GM12801 (cell line): ENCODE data around the gene DOHH.

Experiments used
- TF ChIP-seq, protein P1 (sequence below): IDR thresholded peaks from one replicate; pipeline ENCODE4 v1.5.1; 2011; ENCODE audit warnings: control low read depth; ENCODE audit not compliant: insufficient read length; ENCODE audit errors: extremely low read depth

The DOHH gene

DNA sequence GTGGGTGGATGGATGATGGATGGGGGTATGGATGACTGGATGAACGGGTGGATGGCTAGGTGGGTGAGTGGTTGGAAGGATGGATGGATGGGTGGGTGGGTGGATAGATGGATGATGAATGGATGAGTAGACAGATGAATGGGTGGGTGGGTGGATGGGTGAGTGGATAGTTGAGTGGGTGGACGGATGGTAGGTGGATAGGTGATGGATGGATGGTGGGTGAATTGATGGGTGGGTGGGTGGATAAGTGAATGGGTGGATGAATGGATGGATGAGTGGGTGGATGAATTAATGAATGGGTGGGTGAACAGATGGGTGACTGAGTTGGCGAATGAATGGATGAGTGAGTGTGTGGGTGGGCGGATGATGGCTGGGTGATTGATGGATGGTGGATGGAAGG, 25.0 kb downstream of the DOHH start:
- TF ChIP-seq, protein P1, sequence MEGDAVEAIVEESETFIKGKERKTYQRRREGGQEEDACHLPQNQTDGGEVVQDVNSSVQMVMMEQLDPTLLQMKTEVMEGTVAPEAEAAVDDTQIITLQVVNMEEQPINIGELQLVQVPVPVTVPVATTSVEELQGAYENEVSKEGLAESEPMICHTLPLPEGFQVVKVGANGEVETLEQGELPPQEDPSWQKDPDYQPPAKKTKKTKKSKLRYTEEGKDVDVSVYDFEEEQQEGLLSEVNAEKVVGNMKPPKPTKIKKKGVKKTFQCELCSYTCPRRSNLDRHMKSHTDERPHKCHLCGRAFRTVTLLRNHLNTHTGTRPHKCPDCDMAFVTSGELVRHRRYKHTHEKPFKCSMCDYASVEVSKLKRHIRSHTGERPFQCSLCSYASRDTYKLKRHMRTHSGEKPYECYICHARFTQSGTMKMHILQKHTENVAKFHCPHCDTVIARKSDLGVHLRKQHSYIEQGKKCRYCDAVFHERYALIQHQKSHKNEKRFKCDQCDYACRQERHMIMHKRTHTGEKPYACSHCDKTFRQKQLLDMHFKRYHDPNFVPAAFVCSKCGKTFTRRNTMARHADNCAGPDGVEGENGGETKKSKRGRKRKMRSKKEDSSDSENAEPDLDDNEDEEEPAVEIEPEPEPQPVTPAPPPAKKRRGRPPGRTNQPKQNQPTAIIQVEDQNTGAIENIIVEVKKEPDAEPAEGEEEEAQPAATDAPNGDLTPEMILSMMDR: no peak

DNA sequence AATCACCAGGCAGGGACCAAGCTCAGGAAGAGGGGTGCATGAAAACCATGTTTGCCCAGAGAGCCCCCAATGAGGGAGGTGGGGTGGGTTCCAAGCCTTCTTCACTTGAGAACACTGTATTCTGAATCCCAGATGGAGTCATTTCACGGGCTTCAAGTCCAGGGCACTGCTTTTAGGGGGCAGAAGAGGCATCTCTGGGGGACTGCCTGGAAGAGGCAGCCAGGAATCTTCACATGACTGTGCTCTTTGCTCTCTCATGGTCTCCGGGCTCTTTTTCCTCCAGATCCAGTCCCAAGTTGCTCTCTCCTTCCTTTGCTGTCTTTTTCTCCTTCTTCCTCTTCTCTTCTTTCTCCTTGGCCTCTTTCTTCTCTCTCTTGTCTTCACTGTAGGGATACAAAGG, 25.9 kb downstream of the DOHH start:
- TF ChIP-seq, protein P1: no peak

DNA sequence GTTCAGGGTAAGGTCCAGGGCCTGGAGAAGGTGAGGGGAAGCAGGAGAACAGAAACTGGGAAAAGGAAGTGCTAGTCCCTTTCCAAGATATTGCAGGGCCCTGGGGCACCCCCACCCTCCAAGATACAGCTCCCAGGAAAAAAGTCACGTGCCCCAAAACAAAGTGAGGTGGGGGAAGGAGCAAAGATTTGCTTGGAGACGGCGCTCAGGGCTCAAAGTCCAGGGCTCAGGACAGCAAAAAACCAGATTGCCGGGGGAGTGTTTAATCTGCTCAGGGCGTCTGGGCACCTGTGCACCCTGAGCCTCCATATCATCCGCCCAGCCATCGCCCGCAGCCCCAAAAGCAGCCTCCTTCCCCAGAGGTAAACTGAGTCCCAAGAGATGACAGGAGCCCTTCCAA, 26.5 kb downstream of the DOHH start:
- TF ChIP-seq, protein P1: no peak

DNA sequence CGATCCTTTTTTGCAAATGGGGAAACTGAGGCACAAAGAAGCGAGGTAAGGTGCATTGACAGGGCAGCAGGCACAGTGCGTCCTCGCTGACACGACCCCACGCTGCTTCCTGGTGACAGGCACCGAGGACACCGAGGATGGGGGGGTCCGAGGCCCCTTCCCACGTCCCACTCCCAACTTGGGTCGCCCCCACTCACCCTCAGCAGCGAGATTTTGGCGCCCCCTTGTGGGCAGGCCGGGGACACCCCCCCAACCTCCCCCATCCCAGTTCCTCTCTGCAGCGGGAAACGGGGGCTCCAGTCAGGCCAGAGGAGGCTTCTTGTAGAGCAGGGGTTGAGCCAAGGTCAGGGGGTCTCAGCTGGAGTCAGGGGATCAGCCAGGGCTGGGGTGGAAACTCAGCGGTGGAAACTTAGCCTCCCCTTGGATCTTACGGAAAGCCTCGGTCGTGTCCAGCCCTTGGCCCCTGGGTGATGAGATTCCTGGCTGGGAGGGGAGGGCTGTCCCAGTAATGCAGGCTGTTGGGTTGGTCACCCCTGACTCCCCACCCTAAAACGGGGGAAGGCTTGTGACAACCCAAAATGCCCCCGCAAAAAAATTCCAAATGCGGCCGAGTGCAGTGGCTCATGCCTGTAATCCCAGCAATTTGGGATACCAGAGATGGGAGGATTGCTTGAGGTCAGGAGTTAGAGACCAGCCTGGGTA, 28.4 kb downstream of the DOHH start:
- TF ChIP-seq, protein P1: no peak

DNA sequence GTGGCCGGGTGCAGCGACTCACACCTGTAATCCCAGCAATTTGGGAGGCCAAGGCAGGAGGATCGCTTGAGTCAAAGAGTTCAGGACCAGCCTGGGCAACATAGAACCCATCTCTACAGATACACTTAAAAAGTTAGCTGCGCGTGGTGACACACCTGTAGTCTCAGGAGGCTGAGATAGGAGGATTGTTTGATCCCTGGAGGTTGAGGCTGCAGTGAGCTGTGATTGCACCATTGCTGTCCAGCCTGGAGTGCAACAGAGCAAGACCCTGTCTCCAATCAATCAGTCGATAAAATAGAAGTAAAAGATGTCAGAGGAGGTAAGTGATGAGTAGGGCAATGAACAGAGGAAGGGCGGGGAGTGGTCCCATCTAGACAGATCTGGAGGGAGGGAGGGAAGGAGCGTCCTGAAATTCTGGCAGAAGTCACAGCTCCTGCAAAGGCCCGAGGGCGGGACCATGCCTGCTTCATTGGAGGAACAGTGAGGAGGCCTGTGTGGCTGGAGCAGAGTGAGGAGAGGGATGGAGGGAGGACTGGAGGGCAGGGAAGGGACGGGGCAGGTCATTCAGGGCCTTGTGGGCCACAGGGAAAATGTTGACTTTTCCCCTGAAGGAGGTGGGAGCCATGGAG, 29.9 kb downstream of the DOHH start:
- TF ChIP-seq, protein P1: no peak

DNA sequence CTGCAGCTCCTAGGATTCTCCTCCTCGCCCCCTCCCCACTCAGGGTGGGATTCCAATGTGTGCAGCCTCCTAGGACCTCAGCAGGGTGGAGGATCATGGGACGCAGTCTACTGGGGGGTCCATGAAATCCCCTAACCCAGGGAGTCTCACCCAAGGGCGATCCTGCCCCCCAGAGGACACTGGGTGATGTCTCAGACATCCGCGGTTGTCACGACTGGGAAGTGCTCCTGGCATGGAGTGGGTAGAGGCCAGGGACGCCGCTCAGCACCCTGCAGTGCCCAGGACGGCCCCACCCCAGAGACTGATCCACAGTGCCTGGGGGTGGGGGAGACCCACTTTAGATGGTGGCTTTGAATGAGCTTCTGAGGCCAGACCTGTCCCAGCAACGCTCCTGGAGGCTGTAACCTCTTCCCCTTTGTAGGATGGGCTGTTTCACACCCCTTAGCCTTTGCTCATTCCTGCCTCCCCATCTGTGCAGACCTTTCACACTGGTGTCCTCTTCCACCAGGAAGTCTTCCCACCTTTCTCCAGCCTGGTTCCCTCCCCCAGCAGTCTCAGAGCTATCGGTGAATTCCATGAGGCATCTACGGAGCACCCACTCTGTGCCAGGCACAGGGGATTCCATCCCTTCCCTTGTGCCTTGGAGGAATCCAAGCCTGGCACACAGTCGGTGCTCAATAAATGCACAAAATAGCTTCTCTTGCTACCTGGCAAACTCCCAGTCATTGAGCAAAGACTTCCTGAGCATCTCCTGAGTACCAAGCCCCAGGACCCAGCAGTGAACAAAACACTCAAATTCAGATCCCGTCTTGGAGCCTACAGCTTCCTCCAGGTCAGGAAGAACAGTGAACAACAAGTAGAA, 30.6 kb downstream of the DOHH start:
- TF ChIP-seq, protein P1: no peak

DNA sequence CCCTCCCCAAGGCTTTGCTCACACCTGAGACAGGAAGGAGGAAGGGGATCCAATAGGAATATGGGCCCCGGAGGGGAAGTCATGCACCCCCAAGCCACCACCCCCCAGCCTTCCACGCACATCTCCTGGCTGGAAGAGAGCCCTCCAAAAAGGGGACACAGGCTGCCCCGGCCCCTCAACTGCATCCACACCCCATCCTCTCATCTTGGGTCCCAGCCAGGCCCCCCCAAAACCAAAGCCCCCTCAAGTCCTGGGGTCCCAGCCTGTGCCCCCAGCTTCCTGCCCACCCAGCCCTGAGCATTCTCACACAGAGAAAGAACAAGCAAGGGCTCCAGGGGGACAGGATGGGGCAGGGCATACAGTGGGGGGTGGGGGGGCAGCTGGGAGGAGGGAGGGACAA, 32.3 kb downstream of the DOHH start:
- TF ChIP-seq, protein P1: no peak
